ENCODE results near the gene HINT3.
"Not testable (repeated sequence)": the region's sequence is repeated elsewhere in the genome, so short reads cannot be mapped to it uniquely, and the experiment has no call there.

HINT3 gene

DNA sequence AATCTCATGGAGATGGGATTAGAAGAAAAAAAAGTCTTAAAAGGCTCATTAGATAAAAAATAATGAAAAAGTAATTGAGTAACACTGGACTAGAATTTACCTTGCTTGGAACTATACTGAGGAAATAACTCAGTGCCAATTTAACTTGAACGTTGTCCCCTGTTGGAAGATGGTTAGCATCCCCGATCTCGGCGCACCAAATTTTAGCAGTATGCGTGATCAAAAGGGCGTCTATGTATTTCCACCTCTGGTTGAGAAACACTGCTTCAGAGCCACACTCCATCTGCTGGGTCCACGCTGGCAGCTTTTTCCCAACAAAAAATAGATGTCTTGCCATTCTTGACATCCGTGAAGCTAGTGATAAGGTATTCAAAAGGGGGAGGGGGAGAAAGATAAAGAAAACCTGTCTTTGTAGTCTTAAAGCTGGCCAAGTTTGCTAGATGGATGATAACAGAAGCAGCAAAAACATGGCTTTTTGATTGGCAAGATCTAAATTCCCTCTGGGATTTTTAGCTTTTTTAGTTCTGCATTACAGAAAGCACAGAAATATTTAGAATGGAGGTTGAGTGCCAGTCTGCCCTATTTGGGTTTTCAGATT, 6.4 kb downstream of the HINT3 start:
- no peak for DNase-seq (ENCODE audit: low spot score)

GRCh38 chr6:125963817-125964216, 7.2 kb downstream of the HINT3 start:
- no peak for DNase-seq (ENCODE audit: low spot score)

- DNase-seq (ENCODE audit: low spot score), result no peak
These were observed 10.0 kb downstream of the HINT3 start for GRCh38 chr6:125966569-125966968.

DNA sequence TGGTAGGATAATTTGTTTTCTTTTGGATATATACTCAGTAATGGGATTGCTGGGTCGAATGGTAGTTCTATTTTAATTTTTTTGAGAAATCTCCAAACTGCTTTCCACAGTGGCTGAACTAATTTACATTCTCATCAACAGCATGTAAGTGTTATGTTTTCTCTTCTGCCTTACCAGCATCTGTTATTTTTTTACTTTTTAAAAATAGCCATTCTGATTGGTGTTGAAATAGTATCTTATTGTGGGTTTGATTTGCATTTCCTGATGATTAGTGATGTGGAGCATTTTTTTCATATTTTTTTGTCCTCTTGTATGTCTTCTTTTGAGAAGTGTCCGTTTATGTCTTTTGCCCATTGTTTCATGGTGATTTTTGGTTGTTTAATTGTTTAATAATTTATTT, 11.9 kb downstream of the HINT3 start:
- no peak for DNase-seq (ENCODE audit: low spot score)

DNA sequence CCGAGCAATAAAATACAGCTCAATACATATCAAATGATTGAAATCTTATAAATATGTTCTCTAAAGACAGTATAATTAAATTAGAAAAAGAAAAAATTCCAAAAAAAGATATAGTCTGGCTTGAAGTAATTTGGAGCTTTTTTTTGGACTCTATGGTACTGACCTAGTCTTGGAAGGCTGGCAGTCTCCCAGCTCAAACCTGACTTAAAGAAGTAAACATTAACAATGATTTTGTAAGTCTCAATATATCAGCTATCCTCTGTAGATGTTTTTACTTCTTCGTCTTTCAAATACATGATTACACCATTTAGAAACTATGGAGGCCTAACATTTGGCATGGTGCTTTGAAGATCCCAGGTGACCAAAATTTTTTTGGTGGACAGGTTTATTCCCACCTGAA, 14.2 kb downstream of the HINT3 start:
- DNase-seq (ENCODE audit: low spot score), result no peak

GRCh38 chr6:125972478-125972877, 15.9 kb downstream of the HINT3 start:
- DNase-seq (ENCODE audit: low spot score), result not testable (repeated sequence)

DNA sequence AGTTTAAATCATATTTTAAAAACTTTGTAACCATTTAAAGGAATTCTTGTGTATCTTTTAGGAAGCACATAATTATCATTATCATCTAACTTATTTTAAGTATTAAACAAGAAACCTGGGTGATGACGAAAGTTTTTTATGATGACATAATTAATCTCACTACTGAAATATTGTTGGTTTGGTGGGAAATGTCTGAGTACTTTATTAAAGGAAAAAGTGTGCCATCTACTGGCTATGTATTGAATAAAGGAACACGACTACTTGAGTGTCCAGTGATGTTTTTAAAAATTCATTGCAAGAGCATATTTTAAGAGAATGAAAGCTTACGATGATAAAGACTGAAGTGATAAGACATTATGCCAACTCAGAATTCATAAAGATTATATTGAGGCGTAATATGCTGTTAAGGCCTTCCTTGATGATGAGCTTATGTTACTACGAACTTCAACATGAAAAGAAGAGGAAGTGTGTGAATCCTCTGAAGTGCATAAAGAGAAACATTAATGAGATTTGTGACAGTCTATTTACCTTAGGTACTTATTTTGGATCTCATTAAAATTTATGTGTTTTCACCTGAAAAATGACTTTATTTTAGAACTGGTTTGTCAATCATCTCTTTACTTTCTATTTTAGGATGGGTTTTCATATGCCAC, 17.8 kb downstream of the HINT3 start:
- DNase-seq (ENCODE audit: low spot score), result peak; percentile 72

GRCh38 chr6:125979101-125979500, 22.5 kb downstream of the HINT3 start:
- DNase-seq (ENCODE audit: low spot score), result no peak

- DNase-seq (ENCODE audit: low spot score), result no peak
These were observed 25.1 kb downstream of the HINT3 start for GRCh38 chr6:125981571-125982185.

GRCh38 chr6:125983246-125983945, 26.8 kb downstream of the HINT3 start:
- no peak for DNase-seq (ENCODE audit: low spot score)

GRCh38 chr6:125984311-125984710, 27.7 kb downstream of the HINT3 start:
- DNase-seq (ENCODE audit: low spot score), result no peak

DNA sequence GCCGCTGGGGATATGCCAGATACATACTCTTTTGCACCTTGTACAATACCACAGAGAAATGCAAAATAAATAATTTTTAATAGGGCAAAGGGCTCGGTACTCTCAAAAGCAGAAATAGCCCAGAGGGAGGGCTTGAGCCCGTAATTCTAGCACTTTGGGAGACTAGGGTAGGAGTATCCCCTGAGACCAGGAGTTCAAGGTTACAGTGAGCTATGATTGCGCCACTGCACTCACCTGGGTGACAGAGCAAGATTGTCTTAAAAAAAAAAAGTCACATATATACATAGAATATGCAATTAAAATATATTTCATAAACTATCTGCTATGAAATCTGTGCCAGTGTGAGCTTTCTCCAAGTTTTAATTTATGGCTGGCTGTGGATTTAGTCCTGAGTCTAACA, 29.0 kb downstream of the HINT3 start:
- DNase-seq (ENCODE audit: low spot score), result no peak

DNA sequence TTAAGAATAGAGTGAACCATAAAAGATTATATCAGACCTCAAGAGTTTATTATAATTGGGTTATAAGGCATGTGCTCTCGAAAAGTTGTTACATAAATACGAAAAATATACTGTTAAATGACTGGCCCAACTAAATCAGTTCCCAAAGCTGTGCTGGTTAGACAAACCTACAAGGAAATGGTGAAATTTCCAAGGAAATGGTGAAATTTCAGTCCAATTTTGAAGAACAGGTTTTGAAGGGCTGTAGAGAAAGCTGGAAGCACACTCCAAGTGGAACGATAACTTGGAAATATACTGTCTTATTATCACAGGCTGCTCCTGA, 29.4 kb downstream of the HINT3 start:
- DNase-seq (ENCODE audit: low spot score), result no peak

- peak; percentile 82 for DNase-seq (ENCODE audit: low spot score)
These were observed 29.9 kb downstream of the HINT3 start, which contains the start of gene TRMT11 for GRCh38 chr6:125986301-125987025. Gene TRMT11 (plus strand): TSS chr6:125986540. CDS start chr6:125986551, 11 bp downstream.

GRCh38 chr6:125987026-125987617, 30.6 kb downstream of the HINT3 start:
- DNase-seq (ENCODE audit: low spot score), result no peak

GRCh38 chr6:125988280-125988679, 31.7 kb downstream of the HINT3 start:
- no peak for DNase-seq (ENCODE audit: low spot score)

GRCh38 chr6:125989631-125990030, 33.1 kb downstream of the HINT3 start:
- DNase-seq (ENCODE audit: low spot score), result no peak

- no peak for DNase-seq (ENCODE audit: low spot score)
These were observed 35.1 kb downstream of the HINT3 start for GRCh38 chr6:125991653-125992052.

GRCh38 chr6:125994670-125995488, 38.3 kb downstream of the HINT3 start:
- DNase-seq (ENCODE audit: low spot score), result no peak

- DNase-seq (ENCODE audit: low spot score), result peak; percentile 56
These were observed 39.5 kb downstream of the HINT3 start for GRCh38 chr6:125995972-125996580.
